ENCODE results near the gene PBLD.
"Not testable (repeated sequence)": the region's sequence is repeated elsewhere in the genome, so short reads cannot be mapped to it uniquely, and the experiment has no call there.

The PBLD gene

GRCh38 chr10:68277814-68278213 lies 54.9 kb downstream of the PBLD start:
- not testable (repeated sequence) for DNase-seq

DNA sequence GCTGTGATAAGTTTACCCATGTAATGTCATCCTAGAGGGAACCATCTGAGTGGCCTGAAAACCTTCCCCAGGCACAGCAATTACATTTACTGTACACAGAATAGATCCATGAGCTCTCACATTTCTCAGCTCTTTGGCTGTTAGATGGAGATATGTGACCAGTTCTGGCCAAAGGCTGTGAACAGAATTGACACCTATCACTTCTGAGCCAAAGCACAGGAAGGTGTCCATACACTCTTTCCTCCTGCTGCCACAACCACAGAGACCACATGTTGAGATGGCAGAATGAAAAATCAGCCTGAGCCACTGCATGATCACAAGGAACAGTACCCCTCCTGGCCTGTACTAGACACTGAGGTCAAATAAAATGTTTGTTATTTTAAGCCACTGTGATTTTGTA lies 56.5 kb downstream of the PBLD start:
- no peak for DNase-seq

DNA sequence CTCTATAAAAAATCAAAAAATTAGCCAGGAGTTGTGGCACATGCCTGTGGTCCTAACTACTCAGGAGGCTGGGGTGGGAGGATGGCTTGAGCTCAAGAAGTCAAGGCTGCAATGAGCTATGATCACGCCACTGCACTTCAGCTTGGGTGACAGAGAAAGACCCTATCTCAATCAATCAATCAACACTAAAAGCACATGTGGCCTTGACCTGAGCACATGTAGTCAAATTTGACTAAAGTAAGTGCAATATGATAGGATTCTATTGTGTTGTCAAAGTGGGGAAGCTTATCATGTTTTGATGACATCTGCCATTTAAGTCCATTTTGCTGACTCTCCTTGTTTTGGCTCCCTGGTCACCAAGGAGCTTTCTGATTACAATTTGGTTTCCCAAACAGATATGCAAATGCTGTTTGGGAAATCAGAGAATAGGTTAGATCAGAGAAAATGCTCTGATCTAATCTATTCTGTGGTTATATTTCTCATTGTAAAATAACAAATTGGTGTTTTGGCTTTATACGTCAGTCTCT lies 57.1 kb downstream of the PBLD start:
- no peak for DNase-seq

DNA sequence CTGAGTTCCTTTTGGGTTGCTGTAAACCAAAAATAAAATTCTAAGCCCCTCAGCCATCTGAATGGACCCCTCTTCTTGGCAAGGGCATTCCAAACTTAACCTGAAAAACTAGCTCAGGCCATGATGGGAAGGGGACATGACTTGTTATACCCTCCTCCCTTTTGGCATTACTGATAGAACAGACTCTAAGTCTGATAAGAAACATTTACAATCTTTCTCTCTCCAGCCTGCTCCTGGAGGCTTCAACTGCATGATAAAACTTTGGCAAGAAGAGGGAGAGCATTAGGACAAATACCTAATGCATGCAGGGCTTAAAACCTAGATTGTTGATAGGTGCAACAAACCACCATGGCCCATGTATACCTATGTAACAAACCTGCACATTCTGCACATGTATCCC lies 59.9 kb downstream of the PBLD start:
- DNase-seq, result no peak

GRCh38 chr10:68271196-68271882 lies 61.4 kb downstream of the PBLD start:
- no peak for DNase-seq

GRCh38 chr10:68269562-68270290 lies 63.0 kb downstream of the PBLD start:
- DNase-seq, result no peak

GRCh38 chr10:68261132-68261856 lies 71.4 kb downstream of the PBLD start:
- DNase-seq, result no peak

DNA sequence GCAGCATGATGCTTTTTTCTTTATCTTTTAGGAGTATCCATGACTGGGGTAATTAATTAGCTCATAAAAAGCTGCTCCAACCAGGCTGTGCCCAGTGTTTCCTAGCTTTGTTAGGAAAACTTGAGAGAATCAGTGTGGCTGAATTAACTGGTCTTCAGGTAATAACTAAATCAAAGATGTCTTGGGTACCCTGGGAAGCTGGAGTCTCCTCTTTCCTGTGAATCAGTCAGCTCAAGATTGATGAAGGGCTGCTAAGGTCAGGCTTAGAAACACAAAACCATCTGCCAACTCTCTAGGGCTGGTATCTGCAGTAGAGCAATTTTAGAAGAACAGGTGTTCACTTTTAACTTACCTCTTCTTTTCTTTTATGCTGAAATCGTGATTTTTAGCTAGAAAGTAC lies 79.4 kb downstream of the PBLD start:
- DNase-seq, result no peak

- peak; percentile 11 for DNase-seq
Measured at GRCh38 chr10:68251625-68252495, 80.9 kb downstream of the PBLD start.

DNA sequence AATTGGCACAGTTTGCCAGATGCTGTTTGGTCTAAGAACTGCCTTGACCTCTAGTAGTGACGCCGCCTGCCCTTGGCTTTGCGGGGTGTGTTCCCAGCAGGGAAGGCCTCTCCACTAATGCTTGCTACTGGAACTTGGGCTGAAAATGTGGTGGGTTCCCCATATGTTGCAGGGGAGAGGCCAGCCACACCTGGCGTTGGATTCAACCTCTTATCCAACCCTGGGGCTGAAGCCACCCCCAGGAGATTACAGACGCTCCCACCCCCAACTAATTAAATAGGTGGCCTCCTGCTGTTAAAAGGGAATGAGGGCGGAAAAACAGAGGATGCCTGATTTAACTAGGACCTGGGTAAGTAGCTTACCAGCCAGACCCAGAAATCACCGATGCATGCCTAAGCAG lies 81.6 kb downstream of the PBLD start:
- DNase-seq, result no peak

GRCh38 chr10:68249297-68249696 lies 83.4 kb downstream of the PBLD start:
- DNase-seq, result no peak

DNA sequence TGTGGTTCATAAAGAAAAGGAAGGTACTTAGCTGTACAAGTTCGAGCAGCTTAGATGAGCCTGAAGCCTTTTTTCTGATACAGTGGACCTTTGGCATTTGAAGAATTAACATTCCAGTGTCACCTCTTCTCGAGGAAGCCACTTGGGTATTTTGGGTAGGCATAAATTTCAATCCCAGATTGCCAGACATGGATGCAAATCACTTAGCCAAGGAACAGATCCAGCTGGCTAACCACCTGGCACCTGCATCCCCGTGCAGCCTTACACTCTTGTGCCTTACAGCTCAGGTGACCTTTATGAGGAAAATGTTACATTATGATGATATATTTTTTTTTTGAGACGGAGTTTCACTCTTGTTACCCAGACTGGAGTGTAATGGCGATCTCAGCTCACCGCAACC lies 84.8 kb downstream of the PBLD start:
- DNase-seq, result no peak

- not testable (repeated sequence) for DNase-seq
Measured at GRCh38 chr10:68246397-68246796, 86.3 kb downstream of the PBLD start.

DNA sequence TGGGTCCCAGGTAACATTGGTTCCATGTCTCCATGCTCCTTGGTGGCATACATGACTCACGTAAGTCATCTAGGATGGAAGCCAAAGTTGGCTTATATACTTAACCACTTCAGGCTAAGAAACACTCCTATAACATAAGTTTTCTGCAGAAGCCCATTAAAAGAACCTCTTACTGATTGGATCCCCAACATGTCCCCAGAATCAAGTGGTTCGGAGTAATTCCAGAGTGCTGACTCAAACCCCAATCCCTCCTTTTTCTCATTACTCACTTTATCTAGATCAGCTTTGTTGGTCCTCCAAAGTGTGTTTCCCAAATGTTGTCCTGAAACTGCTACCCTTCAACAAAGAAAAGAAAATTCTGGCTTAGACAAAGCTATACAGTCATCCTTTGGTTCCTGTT lies 90.7 kb downstream of the PBLD start:
- no peak for DNase-seq

DNA sequence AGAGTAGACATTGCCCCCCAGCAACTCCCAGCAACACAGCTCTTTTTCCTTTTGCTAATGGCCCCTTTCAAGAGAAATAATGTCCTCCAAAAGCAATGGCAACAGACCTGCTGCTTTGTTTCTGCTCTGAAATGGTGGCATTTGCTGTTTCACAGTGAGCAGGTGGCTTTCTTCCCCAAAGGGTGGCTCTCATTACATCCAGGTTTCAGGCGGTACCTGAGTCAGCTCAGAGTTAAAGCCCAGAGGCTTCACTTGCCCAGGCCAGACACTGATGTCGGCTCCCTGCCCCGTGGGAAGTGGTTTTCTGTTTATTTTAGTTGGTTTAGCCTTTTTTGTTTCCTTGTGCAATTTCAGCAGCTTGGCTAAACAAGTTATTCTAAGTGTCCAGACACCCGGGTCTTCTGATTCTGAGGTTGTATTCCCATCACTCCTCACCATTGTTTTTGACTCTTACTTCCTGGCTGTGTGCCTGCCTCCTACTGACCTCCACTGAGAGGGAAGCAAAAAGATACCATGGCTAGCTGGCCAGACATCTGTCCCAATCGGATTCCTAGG lies 93.1 kb downstream of the PBLD start:
- no peak for DNase-seq

GRCh38 chr10:68239069-68239468 lies 93.7 kb downstream of the PBLD start:
- DNase-seq, result no peak

- no peak for DNase-seq
Measured at GRCh38 chr10:68238371-68238770, 94.4 kb downstream of the PBLD start.

DNA sequence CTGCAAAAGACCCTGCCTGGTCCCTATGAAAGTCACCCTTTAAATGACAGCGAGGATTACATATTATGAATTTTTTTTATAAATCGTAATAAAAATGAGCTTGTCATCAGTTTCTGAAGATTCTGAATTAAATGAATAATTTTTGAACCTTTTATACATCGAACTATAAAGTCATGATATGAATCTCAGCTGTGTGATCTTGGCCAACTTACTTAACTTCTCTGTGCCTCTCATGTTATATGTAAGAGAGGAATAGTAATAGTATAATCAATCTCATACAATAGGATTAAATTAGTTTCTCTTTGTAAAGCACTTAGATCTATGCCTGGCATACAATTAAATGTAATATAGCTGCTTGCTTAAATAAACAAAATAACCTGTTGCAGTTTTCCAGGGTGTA lies 95.6 kb downstream of the PBLD start:
- no peak for DNase-seq

DNA sequence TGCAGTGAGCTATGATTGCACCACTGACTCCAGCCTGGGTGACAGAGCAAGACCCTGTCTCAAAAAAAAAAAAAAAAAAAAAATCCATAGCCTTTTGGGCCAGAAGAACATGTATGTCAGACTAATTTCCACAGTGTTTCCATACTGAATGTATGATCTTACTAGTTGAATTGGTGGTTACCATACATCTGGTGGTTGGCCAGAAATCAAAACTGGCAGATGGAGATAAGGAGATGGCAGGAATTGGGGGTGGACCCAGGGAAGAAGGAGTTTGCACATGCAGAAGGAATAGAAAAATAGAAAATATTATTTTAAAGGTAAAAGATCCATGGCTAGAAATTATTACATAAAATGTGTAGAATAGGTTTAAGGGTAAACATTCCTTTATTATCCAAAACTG lies 97.1 kb downstream of the PBLD start:
- no peak for DNase-seq

GRCh38 chr10:68235111-68235510 lies 97.6 kb downstream of the PBLD start:
- DNase-seq, result no peak

DNA sequence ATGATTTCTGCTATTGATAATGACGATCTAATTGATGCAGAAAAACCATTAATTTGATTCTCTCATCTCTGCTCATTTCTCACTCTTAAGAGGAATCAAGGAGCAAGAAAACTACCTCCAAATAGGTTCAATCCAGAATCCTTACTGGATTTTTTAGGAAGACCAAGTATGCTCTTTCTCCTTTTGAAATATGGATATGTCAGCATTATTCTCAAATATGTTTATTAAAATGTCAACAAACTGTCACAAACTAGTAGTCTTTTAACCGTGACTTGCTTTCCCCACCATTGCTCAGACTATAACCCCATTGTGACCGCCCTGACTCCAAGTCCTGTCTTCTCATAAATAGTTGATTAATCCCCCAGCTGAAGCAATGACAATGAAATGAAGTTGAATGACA lies 99.7 kb downstream of the PBLD start:
- no peak for DNase-seq
